NCI-H1092 (cell line): ENCODE results near the gene ITPRID2.

Experiments
- DNase-seq: peaks from one replicate; lab custom pipeline; 2025; lab: John Stamatoyannopoulos, UW

Gene ITPRID2

GRCh38 chr2:181891258-181891965, at the start of gene ITPRID2:
ITPRID2 (plus strand) TSS chr2:181891730; CDS start chr2:181892067, 337 bp downstream.
- DNase-seq: peak; percentile 58

GRCh38 chr2:181844551-181845290, 46.8 kb upstream of the ITPRID2 start:
- no peak for DNase-seq

- DNase-seq: no peak
Measured at GRCh38 chr2:181846399-181847197, 44.9 kb upstream of the ITPRID2 start.

GRCh38 chr2:181847198-181847556, 44.4 kb upstream of the ITPRID2 start:
- DNase-seq: no peak

GRCh38 chr2:181847702-181848101, 43.8 kb upstream of the ITPRID2 start:
- DNase-seq: no peak

- DNase-seq: no peak
Measured at GRCh38 chr2:181848261-181848886, 43.2 kb upstream of the ITPRID2 start.

GRCh38 chr2:181849601-181850000, 41.9 kb upstream of the ITPRID2 start:
- no peak for DNase-seq

GRCh38 chr2:181850936-181851560, 40.5 kb upstream of the ITPRID2 start:
- no peak for DNase-seq

GRCh38 chr2:181851726-181852125, 39.8 kb upstream of the ITPRID2 start:
- DNase-seq: no peak

- no peak for DNase-seq
Measured at GRCh38 chr2:181853696-181854095, 37.8 kb upstream of the ITPRID2 start.

- no peak for DNase-seq
Measured at GRCh38 chr2:181857483-181857882, 34.0 kb upstream of the ITPRID2 start.

- no peak for DNase-seq
Measured at GRCh38 chr2:181858600-181858999, 32.9 kb upstream of the ITPRID2 start.

- DNase-seq: no peak
Measured at GRCh38 chr2:181859123-181859522, 32.4 kb upstream of the ITPRID2 start.

GRCh38 chr2:181859803-181860202, 31.7 kb upstream of the ITPRID2 start:
- no peak for DNase-seq

GRCh38 chr2:181861379-181861778, 30.2 kb upstream of the ITPRID2 start:
- DNase-seq: no peak

- no peak for DNase-seq
Measured at GRCh38 chr2:181862583-181863281, 28.8 kb upstream of the ITPRID2 start.

GRCh38 chr2:181872178-181872577, 19.4 kb upstream of the ITPRID2 start:
- no peak for DNase-seq

- DNase-seq: no peak
Measured at GRCh38 chr2:181876614-181877063, 14.9 kb upstream of the ITPRID2 start.

GRCh38 chr2:181877181-181877664, 14.3 kb upstream of the ITPRID2 start:
- DNase-seq: no peak

GRCh38 chr2:181878448-181878847, 13.1 kb upstream of the ITPRID2 start:
- no peak for DNase-seq

- no peak for DNase-seq
Measured at GRCh38 chr2:181879295-181879694, 12.2 kb upstream of the ITPRID2 start.
